ENCODE data around the gene CDC27.
"Not testable (repeated sequence)": the region's sequence is repeated elsewhere in the genome, so short reads cannot be mapped to it uniquely, and the experiment has no call there.

CDC27 gene

GRCh38 chr17:47126835-47127234 is 62.3 kb downstream of the CDC27 start:
- DNase-seq: not testable (repeated sequence)

GRCh38 chr17:47123262-47123661 is 65.8 kb downstream of the CDC27 start:
- not testable (repeated sequence) for DNase-seq

GRCh38 chr17:47120521-47121095 is 68.5 kb downstream of the CDC27 start:
- no peak for DNase-seq

GRCh38 chr17:47119746-47120520 is 69.2 kb downstream of the CDC27 start:
- no peak for DNase-seq

GRCh38 chr17:47117386-47117785 is 71.7 kb downstream of the CDC27 start:
- no peak for DNase-seq

- DNase-seq: no peak
These were observed 83.0 kb downstream of the CDC27 start for GRCh38 chr17:47106130-47106529.

GRCh38 chr17:47105246-47105645 is 83.8 kb downstream of the CDC27 start:
- not testable (repeated sequence) for DNase-seq

- DNase-seq: no peak
These were observed 86.2 kb downstream of the CDC27 start for GRCh38 chr17:47102914-47103313.

- DNase-seq: peak; percentile 96
These were observed 88.9 kb downstream of the CDC27 start for GRCh38 chr17:47099987-47100711.

GRCh38 chr17:47099451-47099986 is 89.6 kb downstream of the CDC27 start:
- peak; percentile 26 for DNase-seq

GRCh38 chr17:47096343-47096742 is 92.8 kb downstream of the CDC27 start:
- no peak for DNase-seq

GRCh38 chr17:47095268-47095667 is 93.8 kb downstream of the CDC27 start:
- peak; percentile 14 for DNase-seq

GRCh38 chr17:47087093-47087492 is 102.0 kb downstream of the CDC27 start:
- DNase-seq: no peak

GRCh38 chr17:47085736-47086135 is 103.4 kb downstream of the CDC27 start:
- DNase-seq: no peak

- DNase-seq: no peak
These were observed 110.3 kb downstream of the CDC27 start for GRCh38 chr17:47078801-47079200.

- DNase-seq: no peak
These were observed 111.5 kb downstream of the CDC27 start for GRCh38 chr17:47077576-47077975.

GRCh38 chr17:47076171-47076570 is 112.9 kb downstream of the CDC27 start:
- DNase-seq: no peak

- DNase-seq: not testable (repeated sequence)
These were observed 114.7 kb downstream of the CDC27 start for GRCh38 chr17:47074361-47074760.

GRCh38 chr17:47073629-47074028 is 115.5 kb downstream of the CDC27 start:
- DNase-seq: not testable (repeated sequence)

- DNase-seq: peak; percentile 23
These were observed 116.2 kb downstream of the CDC27 start for GRCh38 chr17:47072886-47073285.

- DNase-seq: not testable (repeated sequence)
These were observed 117.9 kb downstream of the CDC27 start for GRCh38 chr17:47071171-47071570.

- not testable (repeated sequence) for DNase-seq
These were observed 118.8 kb downstream of the CDC27 start for GRCh38 chr17:47070266-47070665.

Measured in hematopoietic multipotent progenitor cell treated with erythropoietin and hydrocortisone succinate and interleukin-3 and kit ligand, for 6 days (in vitro differentiated cells).